Measurements from ENCODE around the gene PAPPA2. TPM values are rescaled to one million over a fixed set of nuclear protein-coding genes. Genes with fewer than 3 reads are reported as not detected.

PAPPA2 gene
- total and polyA plus RNA-seq, 2 of the 4 experiments (the other 2 are of a cell fraction), result 0.10 to 0.18 TPM

DNA sequence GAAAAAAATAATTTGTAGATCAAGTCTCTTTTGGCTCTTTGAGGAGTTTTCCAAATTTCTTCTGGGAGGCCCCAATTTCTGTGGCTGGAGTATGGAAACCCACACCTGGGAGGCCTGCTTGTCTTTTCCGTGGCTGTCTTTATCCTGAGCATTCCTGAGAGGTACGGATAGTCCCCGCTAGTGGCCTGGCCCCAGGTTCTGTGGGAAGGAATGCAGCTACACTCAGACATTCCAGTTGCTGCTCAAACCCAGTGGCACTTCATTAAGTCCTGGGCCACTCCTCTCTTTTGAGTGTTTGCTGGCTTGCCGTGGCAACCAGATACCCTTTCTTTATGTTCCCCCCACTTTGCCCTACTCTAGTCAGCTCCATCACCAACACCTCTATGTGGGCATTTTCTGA lies 391.1 kb downstream of the PAPPA2 start:
- H3K36me3 ChIP-seq (ENCODE audit: control insufficient read depth, insufficient read depth, low read length), result no peaks in the 10 kb centered on the region
- no TSS peak for BruUV-seq (replicated peaks)
- H3K14ac ChIP-seq (replicated peaks; ENCODE audit: low read depth, low read length), result no peak overlapping the region
- no CpG with 5 or more reads among the region's 4 CpGs for WGBS, 2 experiments (ENCODE audit: extremely low coverage in 2 of 2, insufficient read length in 1 of 2)
- CTCF ChIA-PET, result no interaction called here
- no peaks in the 10 kb centered on the region for H4K20me1 ChIP-seq (ENCODE audit: insufficient read depth, low read length)
- H3K4me2 ChIP-seq (ENCODE audit: low read depth, low read length), result no peak overlapping the region
- no peak for ATAC-seq (ENCODE audit: low read depth)
- no peaks in the 10 kb centered on the region for H3K9me3 ChIP-seq (ENCODE audit: control insufficient read depth, insufficient read depth, low read length)
- H2AK5ac ChIP-seq (ENCODE audit: low read depth, low read length), result no peak overlapping the region
- dilution Hi-C loops (cut with HindIII; ENCODE audit: low sequenced_read_pairs, unreplicated experiment) (no loop called here), intact Hi-C loops (cut with micrococcal nuclease) (no loop called here), in situ Hi-C loops (cut with MboI; ENCODE audit: low sequenced_read_pairs) (loop anchor here (25.0 kb wide), 1 partner anchor 1692 kb away; no protein-coding TSS in a partner anchor)
- no peak overlapping the region for H2BK120ac ChIP-seq (ENCODE audit: low read depth, low read length)
- no peak overlapping the region for H2AFZ ChIP-seq (replicated peaks; ENCODE audit: low read length, poor library complexity)
- H2BK5ac ChIP-seq (ENCODE audit: low read depth, low read length, poor library complexity, severe bottlenecking), result no peak overlapping the region
- H4K5ac ChIP-seq (ENCODE audit: low read depth, low read length), result no peak overlapping the region
- no peak for DNase-seq
- no peak overlapping the region for H3K18ac ChIP-seq (ENCODE audit: low read depth, low read length)
- H2BK15ac ChIP-seq (ENCODE audit: low read depth, low read length), result no peak overlapping the region
- no peak overlapping the region for H3K56ac ChIP-seq (ENCODE audit: extremely low read depth, insufficient read depth, low read length)
- no peak overlapping the region for H3K27ac ChIP-seq (ENCODE audit: insufficient read depth, low read length)
- H2BK20ac ChIP-seq (ENCODE audit: low read depth, low read length), result no peak overlapping the region
- no peak overlapping the region for H3K9ac ChIP-seq (ENCODE audit: low read depth, low read length)
- no peak overlapping the region for H3K4me3 ChIP-seq (ENCODE audit: insufficient read depth, low read depth, low read length)
- H3K23ac ChIP-seq (ENCODE audit: low read depth, low read length), result no peak overlapping the region
- no peaks in the 10 kb centered on the region for H3K27me3 ChIP-seq (ENCODE audit: control insufficient read depth, insufficient read depth, low read length)
- TF ChIP-seq MXI1 (IDR thresholded peaks at IDR 0.05; ENCODE audit: borderline replicate concordance, low read depth, low read length), result no peak
- no peak for TF ChIP-seq CTCF (conservative IDR thresholded peaks at IDR 0.05; ENCODE audit: low read depth, low read length)
- no peak for TF ChIP-seq MAFK (IDR thresholded peaks at IDR 0.05; ENCODE audit: low read depth, low read length)
- no peak for TF ChIP-seq CEBPB (IDR thresholded peaks at IDR 0.05; ENCODE audit: low read depth, low read length)
- TF ChIP-seq MAZ (IDR thresholded peaks at IDR 0.05; ENCODE audit: borderline replicate concordance, low read depth, low read length), result no peak
- TF ChIP-seq CHD1 (IDR thresholded peaks at IDR 0.05; ENCODE audit: low read depth, low read length), result no peak
- TF ChIP-seq SMC3 (IDR thresholded peaks at IDR 0.05; ENCODE audit: low read depth, low read length), result no peak
- no peak for TF ChIP-seq BHLHE40 (IDR thresholded peaks at IDR 0.05; ENCODE audit: low read depth, low read length)
- TF ChIP-seq NFE2L2 (IDR thresholded peaks at IDR 0.05; ENCODE audit: low read depth, low read length), result no peak
- TF ChIP-seq RCOR1 (IDR thresholded peaks at IDR 0.05; ENCODE audit: insufficient replicate concordance, low read length), result no peak
- no peak for TF ChIP-seq RFX5 (IDR thresholded peaks at IDR 0.05; ENCODE audit: low read depth, low read length)
- TF ChIP-seq USF2 (IDR thresholded peaks at IDR 0.05; ENCODE audit: low read depth, low read length), result no peak
- TF ChIP-seq ELK1 (IDR thresholded peaks at IDR 0.05; ENCODE audit: borderline replicate concordance, low read depth, low read length), result no peak
- TF ChIP-seq RAD21 (IDR thresholded peaks at IDR 0.05; ENCODE audit: low read length), result no peak
- no peak for TF ChIP-seq POLR2A (IDR thresholded peaks at IDR 0.05; ENCODE audit: low read depth, low read length)
- TF ChIP-seq FOS (IDR thresholded peaks at IDR 0.05; ENCODE audit: low read depth, low read length), result no peak
- H3K4ac ChIP-seq (ENCODE audit: low read depth, low read length), result no peak overlapping the region
- H3K9me1 ChIP-seq (ENCODE audit: insufficient read depth, low read length), result no peaks in the 10 kb centered on the region
- no peak overlapping the region for H2AK9ac ChIP-seq (replicated peaks; ENCODE audit: low read depth, low read length, poor library complexity)
- no peak overlapping the region for H4K8ac ChIP-seq (ENCODE audit: low read depth in 2 of 2, low read length in 2 of 2)
- H4K91ac ChIP-seq (ENCODE audit: insufficient read depth, low read depth, low read length), result no peak overlapping the region
- no peaks in the 10 kb centered on the region for H3K4me1 ChIP-seq (ENCODE audit: control insufficient read depth, insufficient read depth, low read length)
- no peaks in the 10 kb centered on the region for H3K79me1 ChIP-seq (ENCODE audit: low read depth in 1 of 2, low read length in 2 of 2)
- POLR2A ChIA-PET (ENCODE audit: unreplicated experiment), result no interaction called here
